Spleen (tissue), 11 donors: ENCODE results near the gene SLC2A11. TPM values are rescaled to one million over a fixed set of nuclear protein-coding genes. Genes with fewer than 3 reads are reported as not detected.

Experiments
- DNase-seq: peaks from one replicate; pipeline ENCODE4 v3.0.0-alpha.2; 2020
- H3K27ac ChIP-seq, 8 donors: fragments of 200-600 bp; sonication (generic) in 7 of 8; 1 replicate in 4 of 8; 2 replicates in 4 of 8; pipeline versions ENCODE4 v1.5.0 to v1.8.0; 2016 to 2021; ENCODE audit warnings: inconsistent platforms in 4 of 8, mild to moderate bottlenecking in 4 of 8, moderate library complexity in 1 of 8
- H3K27me3 ChIP-seq, 7 donors: fragments of 200-600 bp; sonication (generic) in 6 of 7; replicated peaks in 1 of 7; 1 replicate in 4 of 7; 2 replicates in 3 of 7; pipeline versions ENCODE4 v1.5.0 to v1.8.0; 2016 to 2021; ENCODE audit warnings: inconsistent platforms in 3 of 7, mild to moderate bottlenecking in 1 of 7
- H3K36me3 ChIP-seq, 6 donors: fragments of 200-600 bp; sonication (generic) in 5 of 6; 1 replicate in 4 of 6; 2 replicates in 2 of 6; pipeline versions ENCODE4 v1.5.0 to v1.8.0; 2016 to 2021; ENCODE audit warnings: inconsistent platforms in 2 of 6
- H3K4me1 ChIP-seq, 6 donors: fragments of 200-600 bp; sonication (generic) in 5 of 6; 1 replicate in 3 of 6; 2 replicates in 3 of 6; pipeline versions ENCODE4 v1.5.0 to v1.8.0; 2016 to 2021; ENCODE audit warnings: inconsistent platforms in 3 of 6
- H3K4me3 ChIP-seq, 8 donors: fragments of 200-600 bp; sonication (generic) in 7 of 8; 1 replicate in 4 of 8; 2 replicates in 4 of 8; pipeline versions ENCODE4 v1.5.0 to v1.8.0; 2016 to 2021; ENCODE audit warnings: inconsistent platforms in 4 of 8, mild to moderate bottlenecking in 4 of 8, moderate library complexity in 2 of 8
- H3K9me3 ChIP-seq, 8 donors: fragments of 200-600 bp; sonication (generic) in 7 of 8; 1 replicate in 4 of 8; 2 replicates in 4 of 8; pipeline versions ENCODE4 v1.5.0 to v1.8.0; 2016 to 2021; ENCODE audit warnings: inconsistent platforms in 4 of 8
- POLR2A ChIP-seq, 3 donors: fragments of 450-650 bp; IDR thresholded peaks; one replicate each; pipeline ENCODE4 v1.5.1; 2017; ENCODE audit warnings: antibody characterized with exemption in 3 of 3, mild to moderate bottlenecking in 1 of 3
- POLR2AphosphoS5 ChIP-seq, 3 donors: sonication (generic); formaldehyde crosslinking; IDR thresholded peaks; one replicate each; pipeline ENCODE4 v1.5.1; 2017; ENCODE audit warnings: antibody characterized with exemption in 3 of 3
- WGBS, 5 donors: extraction: QIAGEN DNeasy Blood & Tissue Kit in 3 of 5; methylation state at CpG; one replicate each; pipeline versions ENCODE4 v1.1.5 to v1.1.7; 2013 to 2018; 5-methylcytosine and 5-hydroxymethylcytosine counted together
- intact Hi-C: fragments of 100-400 bp; cut with DNase I; formaldehyde crosslinking; loops from one replicate; pipeline ENCODE4 v1.15.0; 2023; ENCODE audit warnings: low total_unique reads
- polyA plus RNA-seq, 3 donors: library from polyadenylated mRNA; stranded (reverse); fragments of 200-250 nt; gene quantifications; one replicate each; pipeline ENCODE4 v1.2.1, GENCODE V29; 2013
- total RNA-seq, 7 donors: library from RNA; depleted of rRNA in 3 of 7; stranded (reverse); fragments of >200 nt in 3 of 7; fragmentation: NEBNext Ultra II Directional in 4 of 7; extraction: Animal tissue kit (Norgen Biotek cat#: 25700) in 4 of 7; gene quantifications; one replicate each; pipeline versions ENCODE4 v1.1.0 to v1.2.1, GENCODE V29; 2016 to 2021
- TF ChIP-seq, protein P1 (sequence below), 11 experiments: fragments of 200-600 bp in 7 of 11; fragments of 450-650 bp in 4 of 11; sonication (generic) in 4 of 11; IDR thresholded peaks in 8 of 11; conservative IDR thresholded peaks in 3 of 11; 1 replicate in 7 of 11; 2 replicates in 4 of 11; pipeline versions ENCODE4 v1.4.0 to v1.8.0; 2016 to 2021; ENCODE audit warnings: antibody characterized with exemption in 11 of 11, inconsistent platforms in 4 of 11, mild to moderate bottlenecking in 1 of 11
- donor health status: healthy with polysubstance abuse.
- donor health status: DM: no; HTN: no; CAD: no; lungs with moderate emphysema.
- donor health status: DM: no; HTN: no; CAD: no.
- donor health status: Bipolar disorder and iron deficiency.
- donor health status: healthy.
- donor health status: DM: no; HTN: no; CAD: no.
- donor health status: DM: yes; HTN: yes; CAD: no.

The SLC2A11 gene
- total and polyA plus RNA-seq, 10 donors = 12.0 to 23.5 (median 16.5) TPM

DNA sequence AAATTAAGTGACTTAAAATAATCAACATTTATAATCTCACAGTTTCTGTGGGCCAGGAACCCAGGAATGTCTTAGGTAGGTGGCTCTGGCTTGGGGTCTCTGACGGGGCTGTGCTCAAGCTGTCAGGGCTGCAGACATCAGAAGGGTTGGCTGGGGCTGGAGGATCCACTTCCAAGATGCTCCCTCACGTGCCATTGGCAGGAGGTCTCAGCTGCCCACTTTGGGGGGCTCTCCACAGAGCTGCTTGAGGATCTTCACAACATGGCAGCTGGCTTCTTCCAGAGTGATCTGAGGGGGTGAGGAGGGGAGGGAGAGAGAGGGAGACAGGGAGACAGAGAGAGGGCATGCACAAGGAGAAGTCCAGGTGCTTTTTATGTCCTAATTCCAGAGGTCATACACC is 18.1 kb downstream of the SLC2A11 start:
- 84 to 93% (median 91%) methylated on average over 2 of the region's 2 CpGs for WGBS, 5 donors
- intact Hi-C loops = no loop called here
- H3K27me3 ChIP-seq = no peaks in the 10 kb centered on the region
- TF ChIP-seq POLR2AphosphoS5 (IDR thresholded peaks at IDR 0.05) (no peak), POLR2A (IDR thresholded peaks at IDR 0.05) (no peak)
- TF ChIP-seq, protein P1, sequence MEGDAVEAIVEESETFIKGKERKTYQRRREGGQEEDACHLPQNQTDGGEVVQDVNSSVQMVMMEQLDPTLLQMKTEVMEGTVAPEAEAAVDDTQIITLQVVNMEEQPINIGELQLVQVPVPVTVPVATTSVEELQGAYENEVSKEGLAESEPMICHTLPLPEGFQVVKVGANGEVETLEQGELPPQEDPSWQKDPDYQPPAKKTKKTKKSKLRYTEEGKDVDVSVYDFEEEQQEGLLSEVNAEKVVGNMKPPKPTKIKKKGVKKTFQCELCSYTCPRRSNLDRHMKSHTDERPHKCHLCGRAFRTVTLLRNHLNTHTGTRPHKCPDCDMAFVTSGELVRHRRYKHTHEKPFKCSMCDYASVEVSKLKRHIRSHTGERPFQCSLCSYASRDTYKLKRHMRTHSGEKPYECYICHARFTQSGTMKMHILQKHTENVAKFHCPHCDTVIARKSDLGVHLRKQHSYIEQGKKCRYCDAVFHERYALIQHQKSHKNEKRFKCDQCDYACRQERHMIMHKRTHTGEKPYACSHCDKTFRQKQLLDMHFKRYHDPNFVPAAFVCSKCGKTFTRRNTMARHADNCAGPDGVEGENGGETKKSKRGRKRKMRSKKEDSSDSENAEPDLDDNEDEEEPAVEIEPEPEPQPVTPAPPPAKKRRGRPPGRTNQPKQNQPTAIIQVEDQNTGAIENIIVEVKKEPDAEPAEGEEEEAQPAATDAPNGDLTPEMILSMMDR (IDR thresholded peaks at IDR 0.05 in 8 of 11, conservative IDR thresholded peaks at IDR 0.05 in 3 of 11) = no peak
- H3K27ac ChIP-seq = no peak overlapping the region
- H3K4me3 ChIP-seq = no peak overlapping the region
- H3K9me3 ChIP-seq = no peaks in the 10 kb centered on the region
- H3K36me3 ChIP-seq = peaks cover 0 to 81% (median 19%) of the 10 kb centered on the region in 6 donors
- peak; percentile 34 for DNase-seq
- H3K4me1 ChIP-seq = no peaks in the 10 kb centered on the region

DNA sequence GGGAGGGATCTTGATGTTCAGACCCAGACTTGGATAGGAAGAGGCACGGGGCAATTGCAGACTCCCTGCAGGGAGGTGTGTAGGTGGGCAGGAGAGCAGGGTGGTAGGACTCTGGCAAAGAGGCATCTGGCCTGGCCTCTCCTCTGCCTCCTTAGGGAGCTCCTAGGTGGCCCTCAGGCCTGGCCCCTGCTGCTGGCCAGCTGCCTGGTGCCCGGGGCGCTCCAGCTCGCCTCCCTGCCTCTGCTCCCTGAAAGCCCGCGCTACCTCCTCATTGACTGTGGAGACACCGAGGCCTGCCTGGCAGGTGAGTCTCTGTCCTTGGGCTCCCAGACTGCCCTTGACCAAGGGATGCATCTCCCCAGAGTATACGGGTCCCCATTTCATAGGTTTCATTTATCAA is 19.9 kb downstream of the SLC2A11 start:
- peak; percentile 61 for DNase-seq
- no peaks in the 10 kb centered on the region for H3K27me3 ChIP-seq
- H3K4me1 ChIP-seq = no peaks in the 10 kb centered on the region
- H3K36me3 ChIP-seq = peaks cover 0 to 82% (median 19%) of the 10 kb centered on the region in 6 donors
- H3K9me3 ChIP-seq = no peaks in the 10 kb centered on the region
- TF ChIP-seq POLR2A (IDR thresholded peaks at IDR 0.05) = no peak
- no peak for TF ChIP-seq POLR2AphosphoS5 (IDR thresholded peaks at IDR 0.05)
- TF ChIP-seq, protein P1 (IDR thresholded peaks at IDR 0.05 in 8 of 11, conservative IDR thresholded peaks at IDR 0.05 in 3 of 11) = no peak
- WGBS, 5 donors = 93 to 98% (median 95%) methylated on average over 8 of the region's 8 CpGs
- H3K4me3 ChIP-seq = no peak overlapping the region
- H3K27ac ChIP-seq = no peak overlapping the region
- intact Hi-C loops = no loop called here

DNA sequence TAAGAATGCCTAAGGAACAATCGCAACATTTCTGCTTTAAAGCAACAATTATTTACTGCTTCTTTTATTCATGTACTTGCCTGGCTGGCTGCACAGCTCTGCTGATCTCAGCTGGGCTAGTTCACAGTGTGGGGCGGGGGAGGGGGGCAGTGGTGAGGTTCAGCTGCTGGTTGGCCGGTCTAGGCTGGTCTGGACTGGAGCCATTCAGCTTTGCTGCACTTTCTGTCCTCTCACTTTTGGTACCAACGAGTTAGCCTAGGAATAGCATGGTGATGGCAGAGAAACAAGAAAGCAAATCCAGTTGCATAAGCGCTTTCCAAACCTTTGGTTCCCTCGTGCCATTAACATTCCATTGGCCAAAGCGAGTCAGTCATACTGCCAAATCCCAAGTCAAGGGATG is 20.5 kb downstream of the SLC2A11 start:
- no peaks in the 10 kb centered on the region for H3K27me3 ChIP-seq
- no peaks in the 10 kb centered on the region for H3K9me3 ChIP-seq
- 87 to 99% (median 94%) methylated on average over 7 of the region's 7 CpGs for WGBS, 5 donors
- no peak overlapping the region for H3K4me3 ChIP-seq
- H3K36me3 ChIP-seq = peaks cover 0 to 82% (median 17%) of the 10 kb centered on the region in 6 donors
- TF ChIP-seq POLR2A (IDR thresholded peaks at IDR 0.05) (no peak), POLR2AphosphoS5 (IDR thresholded peaks at IDR 0.05) (no peak)
- TF ChIP-seq, protein P1 (IDR thresholded peaks at IDR 0.05 in 8 of 11, conservative IDR thresholded peaks at IDR 0.05 in 3 of 11) = no peak
- no peaks in the 10 kb centered on the region for H3K4me1 ChIP-seq
- no peak overlapping the region for H3K27ac ChIP-seq
- intact Hi-C loops = no loop called here
- DNase-seq = peak; percentile 10

DNA sequence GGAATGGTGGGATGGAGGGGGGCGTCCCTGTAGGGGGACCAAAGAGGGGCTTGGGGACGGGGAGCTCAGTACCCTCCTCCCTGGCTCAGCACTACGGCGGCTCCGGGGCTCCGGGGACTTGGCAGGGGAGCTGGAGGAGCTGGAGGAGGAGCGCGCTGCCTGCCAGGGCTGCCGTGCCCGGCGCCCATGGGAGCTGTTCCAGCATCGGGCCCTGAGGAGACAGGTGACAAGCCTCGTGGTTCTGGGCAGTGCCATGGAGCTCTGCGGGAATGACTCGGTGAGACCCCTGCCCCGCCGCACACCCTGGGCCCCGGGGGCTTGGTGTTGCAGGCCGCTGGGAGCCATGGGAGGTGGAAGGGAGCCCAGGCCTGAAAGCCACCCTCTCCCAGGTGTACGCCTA is 24.7 kb downstream of the SLC2A11 start:
- H3K9me3 ChIP-seq = no peaks in the 10 kb centered on the region
- 87 to 95% (median 88%) methylated on average over 8 to 20 of the region's 20 CpGs for WGBS, 5 donors
- H3K27ac ChIP-seq = no peak overlapping the region
- H3K27me3 ChIP-seq = no peaks in the 10 kb centered on the region
- peaks cover 0 to 64% (median 8%) of the 10 kb centered on the region in 6 donors for H3K36me3 ChIP-seq
- no peaks in the 10 kb centered on the region for H3K4me1 ChIP-seq
- DNase-seq = no peak
- TF ChIP-seq POLR2A (IDR thresholded peaks at IDR 0.05) (no peak), POLR2AphosphoS5 (IDR thresholded peaks at IDR 0.05) (no peak)
- TF ChIP-seq, protein P1 (IDR thresholded peaks at IDR 0.05 in 8 of 11, conservative IDR thresholded peaks at IDR 0.05 in 3 of 11) = no peak
- intact Hi-C loops = no loop called here
- no peak overlapping the region for H3K4me3 ChIP-seq
